ENCODE measurements around the gene MYH1.
"Not testable (repeated sequence)": the region's sequence is repeated elsewhere in the genome, so short reads cannot be mapped to it uniquely, and the experiment has no call there.

MYH1 gene

DNA sequence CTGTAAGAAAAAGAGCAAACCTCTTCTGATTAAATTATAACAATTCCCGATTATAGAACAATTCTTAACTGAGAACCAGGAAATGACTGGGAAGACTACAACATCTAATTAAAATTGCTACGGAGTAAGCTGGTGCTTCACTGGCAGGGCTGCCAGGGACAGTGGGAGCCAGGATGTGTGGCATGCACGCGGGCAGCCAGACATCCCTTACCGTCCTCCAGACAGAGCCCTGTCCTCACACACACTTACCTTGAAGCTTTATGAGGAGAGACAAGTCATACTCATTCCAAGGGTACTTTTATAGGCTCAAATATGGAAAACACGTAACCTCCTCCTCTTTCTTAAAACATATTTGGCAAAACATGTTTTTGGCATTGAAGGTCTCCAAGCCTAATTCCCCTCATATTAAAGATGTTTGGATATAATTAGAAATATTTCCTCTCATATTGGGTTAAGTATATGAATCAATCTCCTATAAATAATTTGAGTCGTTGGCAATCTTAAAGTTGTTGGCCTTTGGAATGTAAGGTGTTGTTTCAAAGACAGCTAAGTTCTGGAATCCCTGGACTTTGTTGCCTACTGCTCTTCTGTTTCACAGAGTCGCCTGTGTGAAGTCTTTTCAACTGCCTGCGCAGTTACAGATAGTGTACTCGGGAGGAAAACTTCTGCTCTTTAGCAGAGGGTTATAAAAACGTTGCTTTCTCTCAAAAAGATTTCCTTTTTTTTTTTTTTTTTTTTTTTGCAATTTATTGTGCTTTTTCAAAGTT, at the start of gene MYH1:
TSS of gene MYH1 (minus strand) at position 272 of the 767 bp plus-strand sequence. CDS start 1,900 bp downstream, outside the sequence.
- no peak for DNase-seq

DNA sequence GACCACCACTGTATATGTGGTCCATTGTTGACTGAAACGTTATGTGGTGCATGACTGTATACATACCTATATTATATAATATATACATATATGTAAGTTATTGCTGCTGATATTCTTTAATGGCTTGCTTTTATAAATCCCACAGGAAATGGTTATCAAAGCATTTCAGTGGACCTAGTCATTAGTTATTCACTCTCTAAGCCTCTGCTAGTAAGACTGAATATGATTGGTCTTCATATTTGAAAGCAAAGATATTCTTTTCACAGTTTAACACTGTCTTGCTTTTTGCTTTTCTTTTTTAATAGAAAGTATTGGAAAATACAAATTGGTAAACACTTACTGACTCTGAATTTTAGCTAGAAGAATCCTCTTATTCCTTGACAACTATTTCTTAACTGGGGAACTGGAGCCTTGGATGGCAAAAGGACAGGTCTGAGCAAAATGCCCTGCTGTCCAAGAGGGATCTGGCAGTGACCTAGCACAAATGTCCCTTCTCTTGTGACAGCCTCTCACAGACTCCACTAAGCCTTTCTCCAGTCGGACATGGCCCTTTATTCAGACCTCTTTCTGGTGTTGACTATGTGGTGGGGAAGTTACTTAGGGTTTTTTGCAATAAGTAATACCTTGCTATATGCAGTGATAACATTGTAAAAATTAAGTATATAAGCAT, 45.8 kb upstream of the MYH1 start:
- no peak for DNase-seq

DNA sequence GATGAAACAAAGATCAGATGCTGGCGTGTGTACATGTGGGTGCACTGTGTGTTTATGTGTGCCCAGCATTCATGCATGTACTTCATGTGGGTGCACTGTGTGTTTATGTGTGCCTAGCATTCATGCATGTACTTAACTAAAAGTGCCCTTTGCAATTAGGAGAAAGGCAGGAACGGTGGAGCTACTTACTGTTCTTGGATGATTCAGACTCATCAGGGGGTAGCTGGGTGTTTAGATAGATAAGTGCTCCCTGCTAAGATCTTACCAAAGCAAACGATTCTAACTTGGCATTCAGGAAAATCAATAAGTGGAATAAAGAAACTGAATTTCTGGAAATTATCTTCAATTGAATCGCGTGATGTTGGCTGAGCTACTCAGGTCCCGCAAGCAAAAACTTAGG, 39.7 kb upstream of the MYH1 start:
- no peak for DNase-seq

DNA sequence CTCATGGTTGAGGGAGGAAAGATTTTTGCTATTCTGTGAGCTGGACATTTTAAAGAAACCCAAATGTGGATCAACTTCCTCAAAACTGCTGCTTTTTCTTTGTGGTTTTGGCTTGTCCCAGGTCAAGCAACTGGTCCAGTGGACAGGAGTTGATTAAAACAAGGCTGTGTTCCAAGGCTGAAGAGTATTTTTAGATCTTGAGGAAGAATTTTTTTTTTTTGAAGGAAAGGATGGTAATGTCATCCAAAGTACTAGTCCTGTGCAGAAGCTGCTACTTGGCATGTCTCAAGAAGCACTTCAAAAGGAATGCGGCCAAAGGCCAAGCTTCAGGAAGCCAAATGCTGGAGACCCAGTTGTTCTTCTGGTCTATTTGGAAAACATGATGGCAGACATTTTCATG, 39.1 kb upstream of the MYH1 start:
- DNase-seq: no peak

DNA sequence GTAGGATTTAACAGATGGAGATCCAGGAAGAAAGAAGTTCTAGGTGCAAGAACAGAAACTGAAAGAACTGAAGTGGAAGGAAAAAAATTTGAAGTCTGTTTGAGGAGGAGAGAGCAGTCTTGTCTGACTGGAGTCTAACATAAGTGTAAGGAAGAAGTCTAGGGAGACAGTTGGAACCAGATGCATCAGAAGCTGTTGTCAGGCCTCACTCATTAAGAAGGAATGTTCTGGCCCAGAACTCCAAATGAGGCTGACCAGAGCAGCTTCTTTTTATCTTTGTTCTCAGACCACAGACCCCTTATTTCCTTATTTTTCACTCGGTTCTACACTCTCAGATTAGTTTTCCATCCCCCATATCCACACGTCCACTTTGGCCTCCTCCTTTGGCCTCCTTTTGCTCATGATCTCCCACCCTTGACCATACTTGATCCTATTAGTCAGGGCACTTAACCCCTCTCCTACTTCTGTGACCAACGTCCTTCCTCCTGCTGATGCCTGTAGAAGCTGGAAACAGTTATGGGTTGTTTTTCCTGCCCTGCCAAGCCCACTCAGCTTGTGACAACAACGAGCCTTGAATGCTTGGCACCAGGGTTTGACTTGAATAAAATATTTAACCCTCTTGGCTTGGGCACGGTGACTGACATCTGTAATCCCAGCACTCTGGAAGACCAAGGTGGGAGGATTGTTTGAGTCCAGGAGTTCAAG, 38.1 kb upstream of the MYH1 start:
- DNase-seq: no peak

DNA sequence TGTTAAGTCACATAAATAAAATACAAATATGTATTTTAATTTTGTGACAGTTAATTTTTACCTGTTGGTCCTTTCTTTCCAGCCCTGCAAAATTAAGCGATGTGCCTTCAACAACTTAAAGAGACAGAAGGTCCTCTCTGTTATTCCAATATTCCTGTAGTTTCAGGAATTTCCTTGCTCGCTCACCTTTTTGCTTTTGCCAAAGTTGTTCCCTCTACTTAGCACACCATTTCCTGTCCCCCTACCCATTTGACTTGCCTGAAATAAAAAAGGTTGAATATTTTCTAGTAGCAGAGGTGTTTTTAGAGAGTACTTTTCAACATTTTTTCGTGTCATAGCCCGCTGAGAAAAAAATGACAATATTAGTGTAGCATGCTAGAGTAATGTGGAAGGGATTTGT, 31.7 kb upstream of the MYH1 start:
- no peak for DNase-seq

DNA sequence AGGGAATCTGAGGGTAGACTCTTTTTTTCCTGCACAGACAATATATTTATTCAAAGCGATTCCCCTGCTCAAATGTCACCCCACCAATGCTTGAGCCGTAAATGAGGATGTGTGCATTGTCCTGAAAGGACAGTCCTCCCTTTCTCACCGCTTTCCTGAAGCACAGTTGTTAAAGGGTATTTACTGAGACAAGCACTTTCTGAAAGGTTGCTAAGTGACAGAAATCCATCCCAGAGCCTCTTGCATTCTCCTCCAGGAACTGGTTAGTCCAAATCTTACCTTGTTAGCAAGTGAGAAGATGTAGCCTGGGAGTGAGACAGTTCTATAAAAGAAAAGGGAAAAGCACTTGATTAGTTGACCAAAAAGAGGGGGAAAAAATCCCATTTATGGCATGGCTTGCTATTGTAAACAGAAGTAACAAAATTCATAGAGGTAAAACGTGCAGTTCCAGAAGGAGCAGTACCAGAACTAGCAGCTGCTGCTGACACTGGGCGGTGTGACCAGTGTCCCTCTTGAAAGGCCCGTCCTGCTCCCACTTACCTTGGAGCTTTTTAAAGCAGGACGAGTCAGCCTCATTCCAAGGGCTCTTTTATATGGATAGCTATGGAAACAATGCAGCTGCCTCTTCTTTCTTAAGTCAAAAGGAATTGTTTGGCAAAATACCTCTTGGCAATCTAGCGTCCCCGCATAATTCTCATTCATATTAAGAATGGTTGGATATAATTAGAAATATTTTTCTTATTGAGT, 30.9 kb upstream of the MYH1 start, which contains the start of gene MYH2:
TSS of gene MYH2 (minus strand) at position 563 of the 747 bp plus-strand sequence. CDS start 1,738 bp downstream, outside the sequence.
- no peak for DNase-seq

DNA sequence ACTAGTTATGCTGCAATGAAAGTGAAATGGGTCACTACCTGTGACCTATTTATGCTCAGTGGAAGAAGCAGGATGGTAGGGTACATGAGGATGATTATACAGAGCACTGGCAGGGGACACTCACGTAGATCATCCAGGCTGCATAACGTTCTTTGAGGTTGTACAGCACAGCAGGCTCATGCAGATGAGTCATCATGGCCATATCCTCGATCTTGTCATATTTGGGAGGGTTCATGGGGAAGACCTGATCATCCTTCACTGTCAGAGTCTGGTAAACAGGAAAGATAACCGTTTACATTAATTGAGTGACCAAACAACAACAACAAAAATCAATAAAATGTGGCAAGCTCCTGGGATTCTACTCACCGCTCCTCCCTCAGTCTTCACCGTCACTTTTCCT, 29.0 kb upstream of the MYH1 start:
- no peak for DNase-seq

DNA sequence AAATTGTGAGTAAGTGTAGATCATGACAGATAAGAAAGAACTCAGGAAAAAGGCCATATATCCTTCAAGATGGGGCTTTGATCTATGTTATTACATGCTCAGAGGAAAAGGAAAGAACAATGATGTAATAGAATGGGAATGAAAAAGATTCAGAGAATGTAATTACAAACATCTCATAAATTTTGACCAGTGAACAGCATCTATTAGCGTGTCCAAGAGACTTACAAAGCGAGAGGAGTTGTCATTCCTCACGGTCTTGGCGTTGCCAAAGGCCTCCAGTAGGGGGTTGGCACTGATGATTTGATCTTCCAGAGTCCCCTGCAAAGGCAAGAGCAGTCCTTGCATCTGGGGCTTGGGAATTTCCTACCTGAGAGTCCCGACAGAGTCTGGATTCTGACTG, 25.1 kb upstream of the MYH1 start:
- not testable (repeated sequence) for DNase-seq

DNA sequence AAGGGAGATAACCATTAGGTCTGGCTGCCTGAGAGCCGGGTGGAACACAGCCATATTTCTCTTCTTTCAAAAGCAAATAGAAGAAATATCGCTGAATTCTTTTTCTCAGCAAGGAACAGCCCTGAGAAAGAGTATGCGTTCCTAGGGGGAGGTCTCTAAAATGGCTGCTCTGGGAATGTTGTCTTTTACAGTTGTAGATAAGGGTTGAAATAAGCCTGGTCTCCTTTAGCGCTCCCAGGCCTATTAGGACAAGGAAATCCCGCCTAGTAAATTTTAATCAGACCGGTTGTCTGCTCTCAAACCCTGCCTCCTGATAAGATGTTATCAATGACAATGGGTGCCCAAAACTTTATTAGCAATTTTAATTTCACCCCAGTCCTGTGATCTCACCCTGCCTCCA, 22.8 kb upstream of the MYH1 start:
- not testable (repeated sequence) for DNase-seq

DNA sequence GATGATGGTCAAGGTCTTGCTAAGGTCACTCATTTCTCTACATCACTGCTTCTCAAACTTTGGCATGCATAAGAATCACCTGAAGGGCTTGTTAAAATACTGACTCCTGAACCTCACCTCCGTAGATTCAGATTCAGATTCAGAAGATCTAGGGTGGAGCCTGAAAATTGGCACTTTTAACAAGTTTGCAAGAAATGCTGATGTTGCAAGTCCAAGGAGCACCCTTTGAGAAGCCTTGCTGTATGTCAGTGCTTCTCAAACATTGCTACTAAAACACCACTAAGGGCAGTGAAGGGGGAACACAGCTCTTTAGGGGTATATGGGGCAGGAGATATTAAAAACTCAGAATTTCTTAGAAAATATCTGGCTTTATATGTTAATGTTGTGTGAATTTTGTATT, 13.7 kb upstream of the MYH1 start:
- DNase-seq: no peak

DNA sequence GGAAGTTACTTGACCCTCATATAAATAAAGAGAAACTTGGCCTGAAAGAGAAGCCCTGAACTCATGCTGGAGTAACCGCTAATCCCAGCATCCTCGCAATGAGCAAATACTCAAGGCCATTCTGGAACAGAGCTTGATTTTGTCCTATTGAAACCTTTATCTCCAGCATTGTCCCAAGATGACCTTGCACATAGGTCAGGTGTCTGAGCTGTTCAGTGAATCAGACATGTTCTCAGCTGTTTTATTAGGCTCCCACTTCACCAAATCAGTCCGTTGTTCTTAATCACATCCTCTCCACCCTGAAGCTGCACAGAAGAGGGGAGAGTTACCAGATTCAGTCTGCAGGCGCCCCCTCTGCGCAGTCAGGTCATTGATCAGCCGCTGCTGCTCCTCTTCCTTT, 9.1 kb upstream of the MYH1 start:
- no peak for DNase-seq

DNA sequence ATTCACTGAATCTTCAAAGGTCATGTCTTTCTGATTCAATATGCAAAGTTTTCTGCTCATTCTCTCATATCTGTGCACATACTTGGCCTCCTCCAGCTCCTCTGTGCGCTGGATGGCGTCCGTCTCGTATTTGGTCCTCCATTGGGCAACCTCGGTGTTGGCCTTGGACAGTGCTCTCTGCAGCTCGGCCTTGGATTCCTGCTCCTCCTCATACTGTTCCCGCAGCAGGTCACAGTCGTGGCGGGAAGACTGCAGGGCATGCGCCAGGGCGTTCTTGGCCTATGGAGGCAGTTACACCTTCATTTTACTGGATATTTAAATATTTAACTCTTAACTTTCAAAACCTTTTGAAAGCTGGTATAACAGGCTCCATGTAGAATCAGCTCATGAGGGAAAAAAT, 8.2 kb upstream of the MYH1 start:
- no peak for DNase-seq

DNA sequence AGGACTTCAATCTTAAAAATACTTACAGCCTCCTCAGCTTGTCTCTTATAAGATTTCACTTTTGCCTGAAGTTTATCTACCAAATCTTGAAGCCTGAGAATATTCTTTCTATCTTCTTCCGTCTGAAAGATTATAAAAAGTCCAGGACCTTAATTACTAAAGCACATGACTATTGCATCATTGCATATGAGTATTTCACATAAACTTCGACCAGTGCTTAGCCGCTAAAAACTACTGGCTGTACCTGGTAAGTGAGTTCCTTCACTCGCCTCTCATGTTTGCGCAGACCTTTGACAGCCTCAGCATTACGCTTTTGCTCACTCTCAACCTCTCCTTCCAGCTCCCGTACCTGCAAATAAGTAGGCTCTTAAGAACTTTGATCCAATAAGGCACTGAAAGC, 4.7 kb upstream of the MYH1 start:
- DNase-seq: no peak

DNA sequence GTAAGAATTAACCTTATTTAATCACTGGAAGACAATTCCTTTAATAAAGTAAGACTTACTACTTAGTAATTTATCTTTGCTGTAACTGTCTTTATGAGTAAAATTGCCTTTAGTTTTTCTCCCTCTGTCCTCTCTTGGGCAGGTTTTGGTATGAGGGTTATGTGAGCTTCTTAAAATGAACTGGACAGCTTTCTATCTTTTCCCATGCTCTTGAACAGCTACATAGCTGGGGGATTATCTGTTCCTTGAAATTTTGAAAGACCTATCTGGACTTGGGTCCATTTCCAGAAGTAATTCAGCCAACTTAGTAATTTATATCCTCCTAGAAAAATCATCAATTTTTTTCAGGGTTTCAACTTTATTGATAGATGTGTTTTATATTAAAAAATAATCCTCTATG, 3.6 kb upstream of the MYH1 start:
- DNase-seq: no peak

DNA sequence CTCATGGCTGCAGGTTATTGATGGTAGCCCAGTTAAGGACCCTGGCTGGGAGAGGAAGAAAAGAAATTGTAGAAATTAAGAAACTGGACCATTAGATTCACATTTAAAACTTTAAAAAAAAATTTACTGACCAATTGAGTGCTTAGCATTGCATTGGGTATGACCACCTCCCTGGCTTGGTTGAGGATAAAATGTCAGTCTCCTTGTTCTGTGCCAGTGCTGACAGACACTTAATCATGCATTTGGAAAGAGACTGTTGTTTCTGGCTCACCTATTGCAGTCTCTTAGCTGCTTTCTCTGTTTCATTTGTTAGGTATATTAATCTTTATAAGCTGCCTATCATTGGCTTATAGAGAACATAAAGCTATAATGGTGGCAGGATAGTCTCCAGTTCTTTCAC, 1.7 kb downstream of the MYH1 start:
- no peak for DNase-seq

DNA sequence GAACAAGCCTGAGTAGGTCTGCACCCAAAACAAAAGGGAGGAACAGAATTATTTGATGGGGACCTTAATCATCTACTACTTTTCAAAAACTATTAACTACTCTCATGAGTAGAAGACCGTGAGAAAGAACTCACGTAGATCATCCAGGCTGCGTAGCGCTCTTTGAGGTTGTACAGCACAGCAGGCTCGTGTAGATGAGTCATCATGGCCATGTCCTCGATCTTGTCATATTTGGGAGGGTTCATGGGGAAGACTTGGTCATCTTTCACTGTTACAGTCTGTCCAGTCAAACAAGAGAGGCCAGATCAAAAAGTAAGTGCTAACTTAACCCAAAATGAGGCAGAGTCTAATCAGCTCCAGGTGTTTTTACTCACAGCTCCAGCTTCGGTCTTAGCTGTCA, 2.3 kb downstream of the MYH1 start:
- no peak for DNase-seq

DNA sequence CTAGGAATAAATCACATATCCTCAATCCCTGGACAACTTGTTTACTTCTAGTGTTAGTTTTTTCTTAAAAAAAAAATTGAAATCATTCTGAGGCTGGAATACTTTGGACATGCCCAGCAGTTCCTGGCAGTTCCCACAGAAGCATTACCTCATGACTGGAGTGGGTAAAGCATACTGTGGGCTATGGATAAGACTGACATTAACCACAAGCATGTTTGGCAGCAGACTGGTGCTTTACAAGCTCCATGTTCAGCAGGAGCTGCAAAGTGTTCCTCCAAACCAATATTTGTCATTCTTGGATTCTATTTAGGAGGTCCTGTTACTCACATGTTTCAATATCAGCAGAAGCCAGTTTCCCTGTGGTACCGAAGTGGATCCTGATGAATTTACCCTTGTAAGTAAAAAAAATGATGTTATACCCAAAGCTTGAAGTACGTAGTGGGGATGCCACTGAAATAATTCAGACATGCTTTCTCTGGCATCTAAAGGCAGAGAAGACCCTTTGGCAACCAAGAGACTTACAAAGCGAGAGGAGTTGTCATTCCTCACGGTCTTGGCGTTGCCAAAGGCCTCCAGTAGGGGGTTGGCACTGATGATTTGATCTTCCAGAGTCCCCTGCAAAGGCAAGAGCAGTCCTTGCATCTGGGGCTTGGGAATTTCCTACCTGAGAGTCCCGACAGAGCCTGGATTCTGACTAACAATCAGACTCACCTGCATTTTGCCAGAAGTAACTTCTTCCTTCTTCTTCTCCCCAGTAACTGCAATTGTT, 4.9 kb downstream of the MYH1 start:
- DNase-seq: no peak

DNA sequence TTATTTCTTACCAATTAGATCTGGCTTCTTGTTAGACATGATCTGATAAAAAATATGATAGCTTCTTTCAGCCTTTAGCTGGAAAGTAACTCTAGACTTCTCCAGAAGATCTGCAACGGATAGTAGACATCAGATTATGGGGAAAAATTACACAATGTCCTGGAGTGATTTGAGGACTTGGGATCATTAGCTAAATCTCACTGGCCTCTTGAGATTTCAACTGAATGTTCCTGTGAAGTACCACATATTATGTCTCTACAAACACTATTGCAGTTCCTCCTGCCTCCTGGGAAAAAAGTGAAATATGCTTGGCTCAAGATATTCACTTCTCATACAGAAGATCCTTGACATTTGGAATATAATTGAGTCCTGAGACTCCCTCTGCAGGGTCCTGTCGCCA, 5.5 kb downstream of the MYH1 start:
- DNase-seq: no peak

DNA sequence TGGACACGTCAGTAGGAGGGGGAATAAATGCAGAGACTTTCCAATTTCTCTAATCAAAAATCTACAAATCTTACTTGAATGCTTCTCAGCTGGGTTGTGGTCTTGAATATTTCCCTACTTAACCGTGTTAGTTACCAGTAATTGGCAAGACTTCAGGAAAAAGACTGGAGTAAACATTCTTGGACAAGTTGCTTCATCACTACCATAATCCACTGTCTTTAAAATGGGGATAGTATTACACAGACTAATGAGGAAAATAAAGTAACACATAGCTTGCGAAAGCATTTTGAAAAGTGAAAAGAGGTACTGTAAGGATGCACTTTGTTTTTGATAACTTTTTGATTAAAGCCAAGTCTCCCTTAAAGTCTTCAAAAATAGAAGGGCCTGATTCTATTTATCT, 18.4 kb downstream of the MYH1 start:
- no peak for DNase-seq

DNA sequence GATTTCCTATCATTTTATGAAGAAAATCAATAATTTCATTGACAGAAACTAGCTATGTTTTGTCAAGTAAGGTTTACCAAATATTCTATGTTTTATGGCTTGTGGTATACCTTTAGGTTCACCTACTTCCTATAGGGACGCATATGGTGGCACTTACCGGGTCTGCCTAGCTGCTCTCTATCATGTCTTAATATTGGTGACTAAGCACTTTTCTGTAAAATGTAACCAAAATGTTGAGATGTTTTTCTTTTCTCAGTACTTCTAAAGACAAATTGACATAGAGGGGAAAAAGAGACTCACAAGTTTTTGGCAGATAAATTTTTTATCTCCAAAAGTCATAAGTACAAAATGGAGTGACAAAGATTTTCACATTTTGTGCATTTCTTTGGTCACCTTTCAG, 26.3 kb downstream of the MYH1 start:
- no peak for DNase-seq

DNA sequence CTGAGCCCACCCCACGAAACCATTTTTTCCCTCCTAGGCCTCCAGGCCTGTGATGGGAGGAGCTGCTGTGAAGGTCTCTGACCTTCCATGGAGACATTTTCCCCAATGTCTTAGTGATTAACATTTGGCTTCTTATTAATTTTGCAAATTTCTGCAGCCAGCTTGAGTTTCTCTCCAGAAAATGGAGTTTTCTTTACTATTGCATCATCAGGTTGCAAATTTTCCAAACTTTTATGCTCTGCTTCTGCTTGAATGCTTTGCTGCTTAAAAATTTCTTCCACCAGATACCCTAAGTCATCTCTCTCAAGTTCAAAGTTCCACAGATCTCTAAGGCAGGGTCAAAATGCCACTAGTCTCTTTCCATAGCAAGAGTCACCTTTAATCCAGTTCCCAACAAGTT, 36.1 kb downstream of the MYH1 start:
- DNase-seq: no peak

DNA sequence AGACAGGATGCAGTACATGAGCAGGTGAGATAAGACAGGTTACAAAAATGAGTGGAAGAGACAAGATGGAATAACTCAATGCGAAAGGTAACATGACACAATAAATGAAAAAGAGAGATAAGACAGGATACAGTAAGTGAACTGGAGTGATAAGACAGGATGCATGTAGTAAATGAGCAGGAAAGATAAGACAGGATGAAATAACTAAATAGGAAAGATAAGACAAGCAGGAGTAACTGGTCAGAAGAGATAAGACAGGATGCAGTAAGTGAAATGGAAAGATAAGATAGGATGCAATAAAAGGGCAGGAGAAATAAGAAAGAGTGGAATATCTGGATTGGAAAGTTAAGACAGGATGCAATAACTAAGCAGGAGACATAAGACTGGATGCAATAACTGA, 40.6 kb downstream of the MYH1 start:
- DNase-seq: no peak

All from activated CD8-positive, alpha-beta memory T cell treated with anti-CD3 and anti-CD28 coated beads, Interleukin-2, amount 50 U/mL, for 48 hours (primary cell).